ENCODE results near the gene PXT1. TPM values are rescaled to one million over a fixed set of nuclear protein-coding genes. Genes with fewer than 3 reads are reported as not detected.
"Not testable (repeated sequence)": the region's sequence is repeated elsewhere in the genome, so short reads cannot be mapped to it uniquely, and the experiment has no call there.

Gene PXT1
- polyA plus RNA-seq (2012; ENCODE audit: missing spikeins): 0.98 TPM

DNA sequence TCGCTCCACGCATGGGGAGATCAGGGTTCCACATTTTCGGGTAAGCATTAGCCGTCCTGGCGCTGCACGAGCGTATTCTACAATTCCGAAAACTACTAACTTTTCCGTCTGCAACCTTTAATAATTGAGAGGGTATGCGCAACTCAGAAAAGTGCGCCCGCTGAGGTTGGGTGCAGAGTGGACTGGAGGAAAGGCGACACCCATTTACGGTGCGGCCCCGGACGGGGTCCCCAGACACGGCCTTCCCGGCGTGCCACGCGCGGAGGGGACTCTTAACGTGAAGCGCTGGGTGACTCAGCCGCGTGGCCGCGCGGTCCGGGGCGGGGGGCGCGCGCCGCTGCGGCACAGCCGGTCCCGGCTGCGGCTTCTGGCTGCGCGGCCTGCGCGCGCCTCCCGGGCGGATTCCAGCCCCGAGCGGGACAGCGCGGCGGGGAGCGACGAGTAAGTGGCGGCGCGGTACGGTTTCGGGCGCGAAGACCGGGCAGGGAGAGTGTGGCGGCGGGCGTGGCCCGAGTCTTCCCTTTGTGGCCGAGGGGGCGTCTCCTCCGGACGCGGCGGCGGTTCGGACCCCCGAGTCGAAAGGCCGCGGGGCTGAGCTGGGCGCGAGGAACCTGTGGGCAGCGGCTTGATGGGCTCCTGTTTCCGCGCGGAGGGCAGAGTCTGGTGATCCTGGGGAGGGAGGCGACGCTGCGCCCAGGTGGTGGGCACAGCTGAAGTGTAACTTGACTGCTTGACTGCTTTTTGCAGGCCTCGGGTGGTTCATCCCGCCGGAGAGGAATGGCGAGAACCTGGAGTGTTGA is at the start of gene PXT1, which contains the start of gene KCTD20:
Gene PXT1, minus strand, starts transcription at position 184 of the 800 bp plus-strand sequence. CDS start 16,772 bp downstream, outside the sequence.
Gene KCTD20, plus strand, starts transcription at position 330 of the 800 bp plus-strand sequence. CDS start 27,098 bp downstream, outside the sequence.
- TF ChIP-seq POLR2AphosphoS5 (IDR thresholded peaks at IDR 0.05; ENCODE audit: low read depth, low read length): peak; percentile 81
- peak; percentile 83; the same call in 1 of the 2 replicates for TF ChIP-seq TAF1 (IDR thresholded peaks at IDR 0.05; ENCODE audit: borderline replicate concordance, low read depth, low read length)
- TF ChIP-seq POLR2A (IDR thresholded peaks at IDR 0.05; ENCODE audit: low read depth, low read length): peak; percentile 88
- FAIRE-seq (peak; percentile 91), DNase-seq (ENCODE audit: insufficient read length) (peak; percentile 77)

- TF ChIP-seq POLR2AphosphoS5 (IDR thresholded peaks at IDR 0.05; ENCODE audit: low read depth, low read length) (no peak), TAF1 (IDR thresholded peaks at IDR 0.05; ENCODE audit: borderline replicate concordance, low read depth, low read length) (no peak), POLR2A (IDR thresholded peaks at IDR 0.05; ENCODE audit: low read depth, low read length) (no peak)
- FAIRE-seq (no peak), DNase-seq (ENCODE audit: insufficient read length) (no peak)
Observed at GRCh38 chr6:36492092-36492491, 49.4 kb upstream of the PXT1 start.

DNA sequence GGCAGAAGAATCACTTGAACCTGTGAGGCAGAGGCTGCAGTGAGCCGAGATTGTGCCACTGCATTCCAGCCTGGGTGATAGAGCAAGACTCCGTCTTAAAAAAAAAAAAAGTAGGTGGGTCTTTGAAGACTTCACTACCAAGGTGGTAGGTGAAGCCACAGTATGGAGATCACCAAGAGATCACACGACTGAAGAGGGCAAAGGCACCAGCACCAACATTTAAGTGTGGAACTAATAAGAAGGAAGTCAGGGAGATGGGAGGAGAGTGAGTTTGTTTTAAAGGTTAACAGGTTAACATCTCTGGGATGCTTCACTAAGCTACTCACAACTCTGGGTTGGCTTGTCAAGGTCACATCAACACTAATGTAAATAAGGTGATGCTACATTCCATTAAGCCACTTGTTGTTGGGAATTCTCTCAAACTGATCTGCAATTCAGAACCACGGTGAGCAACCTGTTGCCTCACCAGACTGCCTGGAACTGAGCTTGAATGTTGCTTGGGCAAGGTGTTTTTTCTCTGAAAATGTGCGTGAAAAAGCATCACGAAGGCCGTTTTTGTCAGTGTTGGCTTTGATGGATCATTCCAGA is 48.8 kb upstream of the PXT1 start:
- FAIRE-seq (no peak), DNase-seq (ENCODE audit: insufficient read length) (no peak)
- TF ChIP-seq POLR2AphosphoS5 (IDR thresholded peaks at IDR 0.05; ENCODE audit: low read depth, low read length) (no peak), TAF1 (IDR thresholded peaks at IDR 0.05; ENCODE audit: borderline replicate concordance, low read depth, low read length) (no peak), POLR2A (IDR thresholded peaks at IDR 0.05; ENCODE audit: low read depth, low read length) (no peak)

GRCh38 chr6:36489426-36489825 is 46.8 kb upstream of the PXT1 start:
- DNase-seq (ENCODE audit: insufficient read length) (no peak), FAIRE-seq (no peak)
- TF ChIP-seq TAF1 (IDR thresholded peaks at IDR 0.05; ENCODE audit: borderline replicate concordance, low read depth, low read length) (no peak), POLR2AphosphoS5 (IDR thresholded peaks at IDR 0.05; ENCODE audit: low read depth, low read length) (no peak), POLR2A (IDR thresholded peaks at IDR 0.05; ENCODE audit: low read depth, low read length) (no peak)

DNA sequence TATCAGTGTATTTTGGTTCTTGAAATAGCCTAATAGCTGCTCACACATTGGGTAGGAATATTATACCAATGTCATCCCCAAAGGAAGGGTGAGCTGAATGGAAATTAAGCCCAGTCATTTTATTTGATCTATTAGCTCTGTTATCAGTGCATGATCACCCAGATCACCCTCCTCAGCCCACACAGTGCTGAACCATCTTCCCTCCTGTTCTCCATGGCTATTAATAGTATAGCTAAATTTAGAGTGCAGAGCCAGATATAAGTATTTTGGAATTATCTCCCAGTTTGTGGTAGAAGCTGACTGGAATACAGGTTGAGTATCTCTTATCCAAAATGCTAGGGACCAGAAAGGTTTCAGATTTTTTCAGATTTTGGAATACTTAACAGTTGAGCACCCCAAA is 45.6 kb upstream of the PXT1 start:
- FAIRE-seq (no peak), DNase-seq (ENCODE audit: insufficient read length) (no peak)
- TF ChIP-seq POLR2A (IDR thresholded peaks at IDR 0.05; ENCODE audit: low read depth, low read length) (no peak), POLR2AphosphoS5 (IDR thresholded peaks at IDR 0.05; ENCODE audit: low read depth, low read length) (no peak), TAF1 (IDR thresholded peaks at IDR 0.05; ENCODE audit: borderline replicate concordance, low read depth, low read length) (no peak)

DNA sequence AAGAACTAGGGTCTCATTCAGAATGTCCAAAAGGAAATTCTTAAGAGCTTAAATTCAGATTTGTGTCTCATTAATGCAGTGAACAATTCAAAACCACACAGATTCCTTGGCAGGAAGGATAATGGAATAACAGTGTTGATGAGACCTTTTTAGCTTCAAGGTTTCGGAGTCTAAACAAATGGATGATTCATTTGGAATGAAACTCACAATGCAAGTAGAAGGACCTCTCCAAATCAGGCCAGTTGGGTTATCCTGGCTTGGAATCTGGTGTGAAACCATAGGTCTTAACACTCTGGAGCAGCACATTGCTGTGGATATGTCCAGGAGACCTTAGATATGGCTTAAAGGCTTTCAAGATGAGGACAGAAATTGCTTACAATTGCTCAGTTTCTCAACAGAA is 45.0 kb upstream of the PXT1 start:
- TF ChIP-seq POLR2A (IDR thresholded peaks at IDR 0.05; ENCODE audit: low read depth, low read length): no peak
- no peak for TF ChIP-seq TAF1 (IDR thresholded peaks at IDR 0.05; ENCODE audit: borderline replicate concordance, low read depth, low read length)
- peak; percentile 52; the same call in 1 of the 2 replicates for TF ChIP-seq POLR2AphosphoS5 (IDR thresholded peaks at IDR 0.05; ENCODE audit: low read depth, low read length)
- FAIRE-seq (no peak), DNase-seq (ENCODE audit: insufficient read length) (no peak)

GRCh38 chr6:36484736-36485135 is 42.1 kb upstream of the PXT1 start:
- TF ChIP-seq POLR2AphosphoS5 (IDR thresholded peaks at IDR 0.05; ENCODE audit: low read depth, low read length) (no peak), POLR2A (IDR thresholded peaks at IDR 0.05; ENCODE audit: low read depth, low read length) (no peak), TAF1 (IDR thresholded peaks at IDR 0.05; ENCODE audit: borderline replicate concordance, low read depth, low read length) (no peak)
- FAIRE-seq: no peak
- no peak for DNase-seq (ENCODE audit: insufficient read length)

GRCh38 chr6:36483326-36483725 is 40.7 kb upstream of the PXT1 start:
- not testable (repeated sequence) for FAIRE-seq; DNase-seq (ENCODE audit: insufficient read length)

- no peak for FAIRE-seq
- DNase-seq (ENCODE audit: insufficient read length): no peak
- TF ChIP-seq POLR2AphosphoS5 (IDR thresholded peaks at IDR 0.05; ENCODE audit: low read depth, low read length) (no peak), POLR2A (IDR thresholded peaks at IDR 0.05; ENCODE audit: low read depth, low read length) (no peak), TAF1 (IDR thresholded peaks at IDR 0.05; ENCODE audit: borderline replicate concordance, low read depth, low read length) (no peak)
Observed at GRCh38 chr6:36479256-36479655, 36.6 kb upstream of the PXT1 start.

DNA sequence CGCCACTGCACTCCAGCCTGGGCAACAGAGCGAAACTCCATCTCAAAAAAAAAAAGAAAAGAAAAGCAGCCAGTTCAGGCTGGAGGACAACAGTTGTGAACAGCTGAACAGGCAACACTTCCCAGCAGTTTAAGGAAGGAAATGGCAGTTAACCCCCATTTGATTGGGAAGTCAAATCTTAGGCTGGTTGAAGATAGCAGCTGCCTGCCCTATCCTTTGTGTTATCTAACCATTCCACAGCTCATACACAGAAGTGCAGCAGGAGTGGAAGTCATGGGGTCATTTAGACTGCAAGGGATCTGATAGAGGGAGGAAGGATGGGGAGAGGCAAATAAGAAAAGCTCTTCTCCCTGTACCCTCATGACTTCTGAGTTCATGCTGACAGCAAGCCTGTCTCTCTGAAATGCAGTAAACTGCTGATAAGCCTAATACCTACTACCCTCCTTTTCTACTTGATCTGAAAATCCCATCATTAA is 35.4 kb upstream of the PXT1 start:
- no peak for TF ChIP-seq POLR2A (IDR thresholded peaks at IDR 0.05; ENCODE audit: low read depth, low read length)
- TF ChIP-seq POLR2AphosphoS5 (IDR thresholded peaks at IDR 0.05; ENCODE audit: low read depth, low read length): no peak
- TF ChIP-seq TAF1 (IDR thresholded peaks at IDR 0.05; ENCODE audit: borderline replicate concordance, low read depth, low read length): no peak
- DNase-seq (ENCODE audit: insufficient read length) (no peak), FAIRE-seq (no peak)

DNA sequence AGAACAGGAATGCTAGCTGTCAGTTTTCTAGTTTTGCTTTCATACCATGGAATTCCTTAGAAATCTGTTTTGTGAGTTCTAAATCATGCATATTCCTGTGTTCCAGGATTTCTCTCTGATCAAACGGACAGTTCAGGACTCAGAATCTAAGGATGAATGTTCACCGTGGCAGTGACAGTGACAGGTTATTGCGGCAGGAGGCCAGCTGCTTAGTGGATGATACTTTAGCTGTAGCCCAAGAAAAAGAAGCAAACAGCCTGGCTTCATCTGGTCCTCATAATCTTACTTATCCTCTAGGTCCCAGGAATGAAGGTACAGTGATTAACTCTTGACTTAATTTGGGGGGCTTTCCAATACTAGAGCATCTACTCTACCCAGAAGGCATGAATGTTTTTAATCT is 27.3 kb upstream of the PXT1 start:
- FAIRE-seq: no peak

More for the DNA sequence above, 27.3 kb upstream of the PXT1 start:
- TF ChIP-seq TAF1 (IDR thresholded peaks at IDR 0.05; ENCODE audit: borderline replicate concordance, low read depth, low read length): no peak
- no peak for TF ChIP-seq POLR2A (IDR thresholded peaks at IDR 0.05; ENCODE audit: low read depth, low read length)
- no peak for TF ChIP-seq POLR2AphosphoS5 (IDR thresholded peaks at IDR 0.05; ENCODE audit: low read depth, low read length)
- no peak for DNase-seq (ENCODE audit: insufficient read length)

All from GM12892 (cell line).